GM18858 (cell line): ENCODE data around the gene SLC1A1.
A peak's percentile ranks its signal among the peaks of the same experiment; 100 is the strongest.
"Not testable (repeated sequence)": the region's sequence is repeated elsewhere in the genome, so short reads cannot be mapped to it uniquely, and the experiment has no call there.

ENCODE experiments used
- ATAC-seq: cut with Tn5 transposase; IDR thresholded peaks from one replicate; pipeline ENCODE4 v1.9.1; 2021; ENCODE audit not compliant: unreplicated experiment

Gene SLC1A1

DNA sequence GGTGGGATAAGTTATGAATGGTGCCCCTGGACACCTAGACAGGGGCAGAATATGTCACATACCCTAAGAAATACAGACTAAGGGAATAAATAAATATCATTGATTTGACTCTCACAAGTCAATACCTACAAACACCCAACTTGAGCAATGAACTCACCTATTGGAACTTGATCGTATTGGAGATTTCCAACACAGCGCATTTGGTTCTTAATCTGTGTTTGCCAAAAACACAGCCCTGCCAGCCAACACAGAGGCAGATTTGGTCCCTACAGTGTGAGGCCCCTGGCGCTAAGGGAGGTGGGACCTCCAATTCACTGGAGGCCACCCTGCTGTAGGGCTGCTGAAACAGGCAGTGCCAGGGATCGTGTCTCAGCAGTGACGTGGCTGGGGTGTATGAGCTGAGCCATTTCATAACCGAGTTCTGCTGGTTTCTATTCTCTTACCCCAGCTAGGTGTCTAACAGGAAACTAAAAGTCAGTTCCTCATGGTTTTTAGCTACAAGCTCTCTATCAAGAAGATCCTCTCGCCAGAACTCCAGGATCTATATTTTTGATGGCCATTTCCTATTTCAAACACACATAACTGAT is 84.5 kb downstream of the SLC1A1 start:
- no peak for ATAC-seq

DNA sequence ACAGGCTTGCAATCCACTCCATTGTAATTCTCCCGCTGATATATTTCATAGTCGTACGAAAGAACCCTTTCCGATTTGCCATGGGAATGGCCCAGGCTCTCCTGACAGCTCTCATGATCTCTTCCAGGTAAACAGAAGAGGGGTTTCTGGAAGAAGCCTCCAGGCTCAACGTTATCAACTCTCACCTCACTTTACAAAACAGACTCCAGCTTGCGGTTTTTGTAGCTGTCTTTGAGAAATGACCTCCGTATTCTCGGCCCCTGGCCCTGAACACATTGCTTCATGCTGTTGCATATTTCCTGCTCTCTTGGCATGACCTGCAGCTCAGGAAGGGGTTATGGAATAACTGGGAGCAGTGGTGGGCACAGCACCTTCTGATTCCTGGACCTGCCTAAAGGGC is 85.7 kb downstream of the SLC1A1 start:
- no peak for ATAC-seq

DNA sequence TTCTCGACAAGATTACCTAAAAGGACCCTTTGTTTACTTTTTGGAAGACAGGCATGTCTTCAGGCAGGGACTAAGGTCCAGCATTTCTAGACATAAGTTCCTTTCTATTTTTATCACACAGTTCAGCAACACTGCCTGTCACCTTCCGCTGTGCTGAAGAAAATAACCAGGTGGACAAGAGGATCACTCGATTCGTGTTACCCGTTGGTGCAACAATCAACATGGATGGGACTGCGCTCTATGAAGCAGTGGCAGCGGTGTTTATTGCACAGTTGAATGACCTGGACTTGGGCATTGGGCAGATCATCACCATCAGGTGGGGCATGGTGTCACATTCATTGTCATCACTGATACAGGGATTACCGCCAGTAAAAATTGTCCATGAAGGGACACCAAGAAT is 86.2 kb downstream of the SLC1A1 start:
- ATAC-seq, result no peak

- no peak for ATAC-seq
These were observed 88.7 kb downstream of the SLC1A1 start for GRCh38 chr9:4579001-4579400.

DNA sequence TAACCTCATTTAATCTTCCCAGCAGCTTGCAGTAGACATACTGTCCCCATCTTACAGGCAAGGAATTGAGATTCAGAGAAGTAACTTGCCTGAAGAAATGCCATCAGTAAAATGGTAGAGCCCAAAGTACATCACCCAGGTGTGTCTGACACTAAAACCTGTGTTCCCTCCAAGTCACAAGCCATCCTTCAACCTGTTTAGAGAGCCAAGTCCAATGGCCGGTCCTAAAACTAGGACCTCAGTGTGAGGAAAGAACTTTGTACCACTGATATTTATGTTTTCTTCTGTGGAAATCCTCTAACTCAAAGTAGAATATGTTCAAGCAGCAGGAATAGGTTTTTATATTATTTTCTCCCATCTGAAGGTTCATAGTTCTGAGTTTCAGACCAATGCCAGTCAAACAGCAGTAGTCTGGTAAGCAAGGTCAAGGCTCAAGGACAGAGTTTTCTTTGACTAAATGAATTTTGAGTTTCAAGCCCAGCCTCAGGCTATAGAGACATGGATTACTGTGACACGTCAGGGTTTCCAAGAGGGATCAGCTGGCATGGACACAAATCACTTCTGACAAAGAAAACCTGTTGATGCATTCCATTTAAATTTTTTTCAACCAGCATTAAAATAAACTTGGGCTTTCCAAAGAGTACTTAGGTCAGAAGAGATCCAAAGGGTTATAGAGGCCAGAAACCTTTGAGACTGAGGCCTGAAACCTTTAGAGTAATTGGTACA is 90.9 kb downstream of the SLC1A1 start:
- ATAC-seq, result no peak

DNA sequence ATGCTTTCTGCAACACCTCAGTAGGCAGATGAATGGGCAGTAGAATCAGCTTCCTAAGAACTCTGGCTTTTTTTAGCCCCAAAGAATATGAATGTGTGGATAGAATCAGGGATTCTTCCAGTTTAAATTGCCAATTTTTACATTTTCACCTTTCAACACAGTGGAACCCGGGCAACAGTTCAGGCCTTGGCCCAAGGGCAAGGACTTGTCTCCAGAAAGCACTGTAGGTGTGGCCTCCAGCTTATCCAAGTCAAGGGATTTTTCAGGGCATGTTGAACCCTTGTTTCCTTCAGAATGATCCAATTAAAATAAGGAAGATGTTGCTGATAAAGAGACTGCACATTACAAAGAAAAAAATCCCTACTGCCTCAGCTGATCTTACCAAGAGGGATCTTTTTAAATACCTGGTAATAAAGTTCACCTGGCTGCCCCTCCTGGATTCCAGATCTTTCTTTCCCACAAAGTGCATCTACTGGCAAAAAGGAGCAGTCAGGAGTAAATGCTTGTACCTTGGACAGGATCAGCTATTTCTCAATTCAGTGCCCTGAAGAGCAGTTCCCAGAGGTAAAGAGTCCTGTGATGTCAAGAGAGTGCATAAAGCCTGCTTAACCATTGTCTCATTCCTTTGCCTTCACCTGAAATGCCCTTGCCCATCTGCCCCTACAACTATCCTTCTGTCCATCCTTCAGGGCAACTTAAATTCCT is 91.7 kb downstream of the SLC1A1 start:
- ATAC-seq, result no peak

- no peak for ATAC-seq
These were observed 92.7 kb downstream of the SLC1A1 start for GRCh38 chr9:4583001-4583400.

DNA sequence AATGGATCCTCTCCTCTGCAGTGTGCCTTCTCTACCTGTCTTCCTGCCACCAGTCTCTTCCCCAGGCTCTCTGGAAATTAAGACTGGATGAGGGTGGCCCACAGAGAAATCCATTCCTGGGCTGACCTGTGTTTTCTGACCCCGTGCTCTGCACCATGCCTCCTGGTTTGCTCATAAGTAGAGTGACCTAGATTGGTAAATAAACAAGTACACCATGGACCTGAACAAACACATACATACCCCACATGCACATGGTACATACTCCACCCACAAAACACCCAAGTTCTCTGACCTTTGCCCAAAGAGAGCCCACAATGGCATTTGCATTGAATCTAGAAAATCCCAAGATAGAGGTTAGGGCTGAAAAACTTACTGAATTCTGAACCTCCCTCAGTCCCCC is 94.4 kb downstream of the SLC1A1 start:
- ATAC-seq, result no peak

GRCh38 chr9:4585135-4585534 is 94.9 kb downstream of the SLC1A1 start:
- ATAC-seq, result no peak

GRCh38 chr9:4588721-4589120 is 98.5 kb downstream of the SLC1A1 start:
- ATAC-seq, result no peak

- no peak for ATAC-seq
These were observed 100.3 kb downstream of the SLC1A1 start for GRCh38 chr9:4590430-4591122.

DNA sequence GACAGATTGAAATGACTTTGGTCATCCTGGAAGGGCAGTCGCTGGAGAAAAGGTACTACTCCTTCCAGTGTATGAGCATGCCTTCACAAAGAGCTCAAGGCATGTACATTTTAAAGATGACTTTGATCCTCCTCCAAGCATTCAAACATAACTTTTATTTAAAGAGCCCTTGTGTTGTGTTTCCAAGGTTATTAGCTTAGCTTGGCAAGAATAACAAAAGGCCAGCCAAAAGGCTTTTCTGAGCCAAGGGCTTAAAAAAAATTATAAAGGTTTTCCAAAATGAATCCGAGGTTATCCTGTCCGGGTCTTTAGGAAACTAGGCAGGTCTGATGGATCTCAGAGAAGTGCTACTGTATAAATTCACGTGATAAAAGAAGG is 100.8 kb downstream of the SLC1A1 start:
- ATAC-seq, result no peak

- no peak for ATAC-seq
These were observed 102.0 kb downstream of the SLC1A1 start for GRCh38 chr9:4592295-4592694.

- ATAC-seq, result no peak
These were observed 102.6 kb downstream of the SLC1A1 start for GRCh38 chr9:4592886-4593285.

GRCh38 chr9:4594545-4594944 is 104.3 kb downstream of the SLC1A1 start:
- no peak for ATAC-seq

DNA sequence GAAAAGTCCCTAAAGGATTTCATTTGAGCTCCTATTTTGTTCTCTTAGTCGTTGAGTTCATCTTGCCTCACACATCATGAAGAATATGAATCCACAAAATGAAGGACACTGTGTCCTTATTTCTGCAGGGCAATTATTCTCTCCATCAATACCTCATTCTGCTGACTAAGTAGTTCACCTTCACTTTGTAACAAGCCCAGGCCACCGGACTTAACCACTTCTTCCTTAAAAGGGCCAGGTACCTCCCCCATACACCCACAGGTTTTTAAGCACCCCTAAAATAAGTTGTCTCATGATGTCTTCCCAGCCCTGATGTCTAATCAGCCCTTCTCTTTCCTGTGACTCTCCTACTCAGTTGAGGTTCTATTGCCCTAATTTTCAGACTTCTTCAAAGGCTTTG is 104.7 kb downstream of the SLC1A1 start:
- ATAC-seq, result no peak

DNA sequence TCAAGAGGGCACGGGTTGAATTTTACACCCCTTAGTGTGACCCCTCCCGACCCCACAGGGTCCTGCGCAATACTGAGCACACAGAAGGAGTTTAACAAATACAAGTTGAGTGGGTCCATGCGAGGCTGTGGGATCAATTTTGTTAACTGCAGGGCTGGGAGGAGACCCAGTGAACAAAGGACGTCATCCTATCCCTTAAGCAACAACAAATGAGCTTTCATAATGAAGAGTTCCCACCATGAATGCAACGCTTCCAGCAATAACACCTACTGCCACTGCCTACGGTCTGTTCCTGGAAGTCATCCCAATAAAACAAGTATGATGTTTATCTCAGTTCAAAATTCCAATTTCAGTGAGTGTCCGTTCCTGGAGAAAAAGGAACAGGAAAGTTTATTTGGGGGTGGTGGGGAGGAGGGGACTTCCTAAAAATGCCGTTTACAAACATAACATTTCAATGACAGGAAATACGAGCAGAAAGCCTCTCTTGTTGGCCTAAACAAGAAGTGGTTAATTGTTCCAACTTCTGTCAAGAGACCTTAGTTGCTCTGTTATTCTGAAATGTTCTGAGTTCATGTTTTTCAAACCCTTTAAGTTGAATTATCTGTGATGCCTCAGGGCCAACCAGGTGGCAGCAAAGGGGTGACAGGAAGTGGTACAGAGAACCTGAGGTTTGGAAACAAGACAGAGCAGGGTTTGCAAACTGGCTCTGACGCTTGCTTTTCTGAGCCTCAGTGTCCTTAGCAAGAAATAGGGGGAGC is 106.1 kb downstream of the SLC1A1 start:
- ATAC-seq, result peak; percentile 54

DNA sequence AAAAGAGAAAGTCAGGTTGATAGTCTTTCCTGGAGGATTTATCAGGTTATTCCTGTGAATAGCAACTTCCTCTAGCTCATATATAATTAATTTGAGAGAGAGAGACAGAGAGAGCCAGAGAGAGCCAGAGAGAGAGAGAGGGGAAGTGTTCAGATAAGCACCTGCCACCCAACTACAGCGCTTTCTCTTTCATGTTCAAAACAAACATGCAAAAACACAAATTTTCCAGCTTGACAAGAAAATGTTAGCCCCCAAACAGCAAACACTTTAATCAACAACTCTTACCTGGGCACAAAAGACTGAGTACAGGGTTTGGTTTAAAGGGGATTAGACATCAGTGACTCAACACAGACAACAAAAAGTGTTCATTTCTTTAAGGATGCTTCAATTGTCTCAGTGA is 110.1 kb downstream of the SLC1A1 start:
- ATAC-seq, result no peak

DNA sequence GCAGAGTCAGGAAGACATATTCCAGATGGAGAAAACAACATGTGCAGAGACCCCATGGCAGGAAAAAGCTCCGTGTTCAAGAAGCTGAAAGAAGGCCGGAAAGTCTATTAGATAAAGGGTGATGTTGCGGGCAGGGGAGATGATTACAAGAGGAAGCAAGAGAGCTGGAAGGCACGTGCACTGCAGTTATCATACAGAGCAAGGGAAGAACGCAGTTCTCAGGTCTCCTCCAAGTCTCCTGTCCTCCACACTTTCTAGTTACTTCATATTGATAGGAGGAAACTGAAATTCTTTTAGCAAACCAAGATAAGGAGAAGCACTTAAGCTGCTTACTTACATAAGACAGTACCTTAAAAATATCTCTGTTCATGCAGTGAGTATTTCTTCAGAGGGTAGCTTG is 113.6 kb downstream of the SLC1A1 start:
- ATAC-seq, result no peak

- peak; percentile 71 for ATAC-seq
These were observed 114.4 kb downstream of the SLC1A1 start for GRCh38 chr9:4604678-4605095.

GRCh38 chr9:4606033-4606432 is 115.8 kb downstream of the SLC1A1 start:
- not testable (repeated sequence) for ATAC-seq
